IMR-90 (cell line): ENCODE measurements around the gene F13A1. TPM values are rescaled to one million over a fixed set of nuclear protein-coding genes. Genes with fewer than 3 reads are reported as not detected.

Source experiments
- ATAC-seq: fragments of 200-7000 bp; cut with Tn5 transposase; 2 replicates; pipeline ENCODE4 v1.9.1; 2020; ENCODE audit warnings: low read depth, mild to moderate bottlenecking, moderate library complexity
- BruUV-seq: library from RNA; stranded (reverse); fragments of 400-500 nt; replicated peaks from 2 replicates; lab custom pipeline; 2021; lab: Mats Ljungman, UMichigan
- CTCF ChIA-PET: fragments of 300-600 bp; formaldehyde crosslinking; extraction: SDS; loops from one replicate; lab custom pipeline; 2021; ENCODE audit warnings: antibody characterized with exemption; lab: Yijun Ruan, JAX
- POLR2A ChIA-PET: fragments of 300-600 bp; sonication (Branson Sonifier 250); formaldehyde crosslinking; loops from one replicate; lab custom pipeline; 2022; ENCODE audit warnings: antibody characterized with exemption; ENCODE audit not compliant: unreplicated experiment; lab: Charles Lee
- DNase-seq: peaks from one replicate; pipeline ENCODE4 v3.0.0; 2013
- H2AFZ ChIP-seq: replicated peaks from 2 replicates; pipeline ENCODE3; 2013; ENCODE audit warnings: low read length, mild to moderate bottlenecking; ENCODE audit not compliant: poor library complexity
- H2AK5ac ChIP-seq: 2 replicates; pipeline ENCODE4 v1.6.1; 2013; ENCODE audit warnings: low read depth, low read length, inconsistent platforms
- H2AK9ac ChIP-seq: replicated peaks from 2 replicates; pipeline ENCODE3; 2013; ENCODE audit warnings: mild to moderate bottlenecking, low read depth, low read length, moderate library complexity; ENCODE audit not compliant: poor library complexity
- H2BK120ac ChIP-seq: 2 replicates; pipeline ENCODE4 v1.6.1; 2013; ENCODE audit warnings: low read depth, low read length, inconsistent platforms
- H2BK15ac ChIP-seq: 3 replicates; pipeline ENCODE4 v1.6.1; 2013; ENCODE audit warnings: low read depth, low read length, inconsistent platforms
- H2BK20ac ChIP-seq: 2 replicates; pipeline ENCODE4 v1.6.1; 2013; ENCODE audit warnings: low read depth, mild to moderate bottlenecking, inconsistent platforms, low read length, moderate library complexity
- H2BK5ac ChIP-seq: 2 replicates; pipeline ENCODE4 v1.6.1; 2013; ENCODE audit warnings: mild to moderate bottlenecking, low read depth, low read length, inconsistent platforms; ENCODE audit not compliant: poor library complexity, severe bottlenecking
- H3K14ac ChIP-seq: replicated peaks from 2 replicates; pipeline ENCODE4 v1.6.1; 2013; ENCODE audit warnings: low read depth, low read length, inconsistent platforms
- H3K18ac ChIP-seq: 2 replicates; pipeline ENCODE4 v1.6.1; 2013; ENCODE audit warnings: low read depth, low read length, control low read depth
- H3K23ac ChIP-seq: 2 replicates; pipeline ENCODE4 v1.6.1; 2013; ENCODE audit warnings: low read depth, low read length, inconsistent platforms
- H3K27ac ChIP-seq: 2 replicates; pipeline ENCODE4 v1.5.1; 2013; ENCODE audit warnings: mild to moderate bottlenecking, control low read depth, low read length; ENCODE audit not compliant: insufficient read depth
- H3K27me3 ChIP-seq: 2 replicates; pipeline ENCODE4 v1.6.1; 2013; ENCODE audit warnings: low read length; ENCODE audit not compliant: control insufficient read depth, insufficient read depth
- H3K36me3 ChIP-seq: 2 replicates; pipeline ENCODE4 v1.6.1; 2013; ENCODE audit warnings: low read length, mixed read lengths; ENCODE audit not compliant: control insufficient read depth, insufficient read depth
- H3K4ac ChIP-seq: 2 replicates; pipeline ENCODE4 v1.6.1; 2013; ENCODE audit warnings: low read depth, low read length, inconsistent platforms
- H3K4me1 ChIP-seq: 2 replicates; pipeline ENCODE4 v1.6.1; 2013; ENCODE audit warnings: low read length, mixed read lengths; ENCODE audit not compliant: control insufficient read depth, insufficient read depth
- H3K4me2 ChIP-seq: 2 replicates; pipeline ENCODE4 v1.6.1; 2013; ENCODE audit warnings: low read depth, mild to moderate bottlenecking, control low read depth, low read length, moderate library complexity
- H3K4me3 ChIP-seq: 2 replicates; pipeline ENCODE4 v1.5.1; 2013; ENCODE audit warnings: low read depth, mild to moderate bottlenecking, control low read depth, low read length, moderate library complexity; ENCODE audit not compliant: insufficient read depth
- H3K56ac ChIP-seq: 2 replicates; pipeline ENCODE4 v1.6.1; 2013; ENCODE audit warnings: low read length, inconsistent platforms; ENCODE audit not compliant: insufficient read depth; ENCODE audit errors: extremely low read depth
- H3K79me1 ChIP-seq, 2 experiments: 2 replicates each; pipeline ENCODE4 v1.6.1; 2013; ENCODE audit warnings: low read length in 2 of 2, inconsistent platforms in 1 of 2, low read depth in 1 of 2
- H3K9ac ChIP-seq: 2 replicates; pipeline ENCODE4 v1.6.1; 2013; ENCODE audit warnings: low read depth, low read length, control low read depth
- H3K9me1 ChIP-seq: 2 replicates; pipeline ENCODE4 v1.6.1; 2013; ENCODE audit warnings: low read length, inconsistent platforms; ENCODE audit not compliant: insufficient read depth
- H3K9me3 ChIP-seq: 2 replicates; pipeline ENCODE4 v1.6.1; 2013; ENCODE audit warnings: low read length; ENCODE audit not compliant: control insufficient read depth, insufficient read depth
- H4K20me1 ChIP-seq: 2 replicates; pipeline ENCODE4 v1.6.1; 2013; ENCODE audit warnings: low read length, inconsistent platforms; ENCODE audit not compliant: insufficient read depth
- H4K5ac ChIP-seq: 2 replicates; pipeline ENCODE4 v1.6.1; 2013; ENCODE audit warnings: mild to moderate bottlenecking, low read depth, low read length, control low read depth
- H4K8ac ChIP-seq, 2 experiments: 2 replicates each; pipeline ENCODE4 v1.6.1; 2013; ENCODE audit warnings: low read depth in 2 of 2, low read length in 2 of 2, control low read depth in 1 of 2, inconsistent platforms in 1 of 2
- H4K91ac ChIP-seq: 2 replicates; pipeline ENCODE4 v1.6.1; 2013; ENCODE audit warnings: low read depth, low read length, inconsistent platforms; ENCODE audit not compliant: insufficient read depth
- CEBPB ChIP-seq: IDR thresholded peaks from 2 replicates; pipeline ENCODE4 v1.6.1; 2012; ENCODE audit warnings: low read depth, low read length, improper control_type of control experiment
- CHD1 ChIP-seq: IDR thresholded peaks from 2 replicates; pipeline ENCODE4 v1.6.1; 2012; ENCODE audit warnings: low read depth, low read length, improper control_type of control experiment
- CTCF ChIP-seq: conservative IDR thresholded peaks from 2 replicates; pipeline ENCODE4 v1.5.1; 2012; ENCODE audit warnings: mild to moderate bottlenecking, low read depth, low read length, improper control_type of control experiment
- FOS ChIP-seq: fragments of 150-350 bp; IDR thresholded peaks from 2 replicates; pipeline ENCODE4 v1.6.1; 2016; ENCODE audit warnings: low read depth, low read length
- MAFK ChIP-seq: IDR thresholded peaks from 2 replicates; pipeline ENCODE4 v1.6.1; 2012; ENCODE audit warnings: low read depth, low read length, improper control_type of control experiment
- MAZ ChIP-seq: IDR thresholded peaks from 2 replicates; pipeline ENCODE4 v1.6.1; 2012; ENCODE audit warnings: low read depth, mild to moderate bottlenecking, low read length, improper control_type of control experiment, moderate library complexity, borderline replicate concordance
- MXI1 ChIP-seq: IDR thresholded peaks from 2 replicates; pipeline ENCODE4 v1.6.1; 2012; ENCODE audit warnings: low read depth, mild to moderate bottlenecking, low read length, moderate library complexity, borderline replicate concordance
- NFE2L2 ChIP-seq: fragments of 150-350 bp; IDR thresholded peaks from 2 replicates; pipeline ENCODE4 v1.6.1; 2016; ENCODE audit warnings: low read depth, mild to moderate bottlenecking, low read length
- POLR2A ChIP-seq: IDR thresholded peaks from 2 replicates; pipeline ENCODE4 v1.6.1; 2012; ENCODE audit warnings: mild to moderate bottlenecking, low read depth, low read length
- RAD21 ChIP-seq: IDR thresholded peaks from 2 replicates; pipeline ENCODE4 v1.6.1; 2012; ENCODE audit warnings: low read length, improper control_type of control experiment
- RCOR1 ChIP-seq: IDR thresholded peaks from 2 replicates; pipeline ENCODE4 v1.6.1; 2012; ENCODE audit warnings: mild to moderate bottlenecking, low read length, improper control_type of control experiment; ENCODE audit not compliant: insufficient replicate concordance
- RFX5 ChIP-seq: IDR thresholded peaks from 2 replicates; pipeline ENCODE4 v1.8.0; 2012; ENCODE audit warnings: low read depth, mild to moderate bottlenecking, low read length, moderate library complexity
- SMC3 ChIP-seq: fragments of 150-350 bp; IDR thresholded peaks from 2 replicates; pipeline ENCODE4 v1.6.1; 2016; ENCODE audit warnings: low read depth, mild to moderate bottlenecking, antibody characterized with exemption, low read length, moderate library complexity
- WGBS, 2 experiments: methylation state at CpG; one replicate each; pipeline versions ENCODE4 v1.1.5 to v1.1.7; 2013; ENCODE audit warnings: missing lambda C conversion rate in 2 of 2; ENCODE audit not compliant: insufficient read length in 1 of 2; ENCODE audit errors: extremely low coverage in 2 of 2; 5-methylcytosine and 5-hydroxymethylcytosine counted together
- dilution Hi-C: fragments of 300-500 bp; cut with HindIII; formaldehyde crosslinking; loops from one replicate; pipeline ENCODE4 v1.14.3; 2018; ENCODE audit warnings: low sequenced_read_pairs; ENCODE audit not compliant: unreplicated experiment
- in situ Hi-C: fragments of 300-500 bp; cut with MboI; formaldehyde crosslinking; loops from 3 replicates; pipeline ENCODE4 v1.14.3; 2019; ENCODE audit warnings: low sequenced_read_pairs, inconsistent platforms, mixed read lengths
- intact Hi-C: fragments of 100-400 bp; cut with micrococcal nuclease; formaldehyde crosslinking; loops from 2 replicates; pipeline ENCODE4 v1.10.0; 2022
- polyA plus RNA-seq, 3 experiments: library from polyadenylated mRNA; depleted of rRNA; stranded (reverse); fragments of >200 nt; gene quantifications; 2 replicates each; pipeline ENCODE4 v1.2.3, GENCODE V29; 2012; ENCODE audit warnings: low replicate concordance in 1 of 3
- total RNA-seq: library from RNA; depleted of rRNA; stranded (reverse); fragments of >200 nt; gene quantifications from 2 replicates; pipeline ENCODE4 v1.2.3, GENCODE V29; 2012
- TF ChIP-seq, protein P1 (sequence below): fragments of 150-350 bp; IDR thresholded peaks from 2 replicates; pipeline ENCODE4 v1.6.1; 2017; ENCODE audit warnings: mild to moderate bottlenecking, antibody characterized with exemption, low read length, low read depth
- TF ChIP-seq, protein P2 (sequence below): fragments of 150-350 bp; IDR thresholded peaks from 2 replicates; pipeline ENCODE4 v1.6.1; 2016; ENCODE audit warnings: low read depth, mild to moderate bottlenecking, low read length, moderate library complexity, borderline replicate concordance

Gene F13A1
- total and polyA plus RNA-seq, 2 of the 4 experiments (the other 2 are of a cell fraction) = not detected

DNA sequence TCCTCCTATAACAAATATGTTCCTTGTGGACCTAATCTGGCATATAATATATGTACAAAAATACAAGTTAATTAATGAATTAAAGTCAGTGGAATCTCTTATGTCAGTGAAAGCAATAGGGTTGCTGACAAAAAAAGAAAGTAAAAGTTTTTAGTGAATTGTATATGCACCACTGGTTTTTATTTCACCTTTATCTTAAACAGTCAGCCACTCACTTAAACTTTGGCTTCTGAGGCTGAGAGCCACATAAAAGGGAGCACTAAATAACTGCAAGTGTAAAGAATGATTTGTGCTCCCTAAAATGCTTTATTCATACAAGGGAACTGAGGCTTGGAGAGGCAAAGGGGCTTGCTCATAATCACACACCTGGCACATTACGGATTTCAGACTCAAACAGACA is 9.9 kb upstream of the F13A1 start:
- WGBS, 2 experiments = no CpG with 5 or more reads among the region's 1 CpG
- CTCF ChIA-PET = no interaction called here

More for the DNA sequence above, 9.9 kb upstream of the F13A1 start:
- BruUV-seq = no TSS peak
- no peak overlapping the region for H3K56ac ChIP-seq
- H4K5ac ChIP-seq = no peak overlapping the region
- TF ChIP-seq CHD1 = no peak
- no peak for TF ChIP-seq CTCF
- no peak for TF ChIP-seq CEBPB
- TF ChIP-seq, protein P1, sequence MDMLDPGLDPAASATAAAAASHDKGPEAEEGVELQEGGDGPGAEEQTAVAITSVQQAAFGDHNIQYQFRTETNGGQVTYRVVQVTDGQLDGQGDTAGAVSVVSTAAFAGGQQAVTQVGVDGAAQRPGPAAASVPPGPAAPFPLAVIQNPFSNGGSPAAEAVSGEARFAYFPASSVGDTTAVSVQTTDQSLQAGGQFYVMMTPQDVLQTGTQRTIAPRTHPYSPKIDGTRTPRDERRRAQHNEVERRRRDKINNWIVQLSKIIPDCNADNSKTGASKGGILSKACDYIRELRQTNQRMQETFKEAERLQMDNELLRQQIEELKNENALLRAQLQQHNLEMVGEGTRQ = no peak
- TF ChIP-seq SMC3 = no peak
- no peak for TF ChIP-seq MAZ
- no peak for TF ChIP-seq RAD21
- TF ChIP-seq, protein P2, sequence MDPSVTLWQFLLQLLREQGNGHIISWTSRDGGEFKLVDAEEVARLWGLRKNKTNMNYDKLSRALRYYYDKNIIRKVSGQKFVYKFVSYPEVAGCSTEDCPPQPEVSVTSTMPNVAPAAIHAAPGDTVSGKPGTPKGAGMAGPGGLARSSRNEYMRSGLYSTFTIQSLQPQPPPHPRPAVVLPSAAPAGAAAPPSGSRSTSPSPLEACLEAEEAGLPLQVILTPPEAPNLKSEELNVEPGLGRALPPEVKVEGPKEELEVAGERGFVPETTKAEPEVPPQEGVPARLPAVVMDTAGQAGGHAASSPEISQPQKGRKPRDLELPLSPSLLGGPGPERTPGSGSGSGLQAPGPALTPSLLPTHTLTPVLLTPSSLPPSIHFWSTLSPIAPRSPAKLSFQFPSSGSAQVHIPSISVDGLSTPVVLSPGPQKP = no peak
- no peak for TF ChIP-seq RFX5
- TF ChIP-seq POLR2A = no peak
- TF ChIP-seq NFE2L2 = no peak
- no peak for TF ChIP-seq RCOR1
- no peak for TF ChIP-seq MAFK
- TF ChIP-seq FOS = no peak
- TF ChIP-seq MXI1 = no peak
- no peak for DNase-seq
- no peaks in the 10 kb centered on the region for H3K79me1 ChIP-seq
- no peak overlapping the region for H2BK20ac ChIP-seq
- H2BK15ac ChIP-seq = no peak overlapping the region
- no peak overlapping the region for H3K4ac ChIP-seq
- in situ Hi-C loops = no loop called here
- no peak overlapping the region for H2BK5ac ChIP-seq
- H3K4me1 ChIP-seq = no peaks in the 10 kb centered on the region
- no peak overlapping the region for H2AK5ac ChIP-seq
- no peaks in the 10 kb centered on the region for H4K20me1 ChIP-seq
- no peak overlapping the region for H2BK120ac ChIP-seq
- dilution Hi-C loops = no loop called here
- POLR2A ChIA-PET = no interaction called here
- no peak overlapping the region for H3K27ac ChIP-seq
- no peak overlapping the region for H3K4me2 ChIP-seq
- no peaks in the 10 kb centered on the region for H3K9me1 ChIP-seq
- H4K8ac ChIP-seq = no peak overlapping the region
- H3K23ac ChIP-seq = no peak overlapping the region
- H3K9me3 ChIP-seq = peaks cover 26% of the 10 kb centered on the region
- H3K36me3 ChIP-seq = no peaks in the 10 kb centered on the region
- H3K4me3 ChIP-seq = no peak overlapping the region
- no peak overlapping the region for H2AFZ ChIP-seq
- H3K9ac ChIP-seq = no peak overlapping the region
- intact Hi-C loops = no loop called here
- ATAC-seq = no peak
- H3K27me3 ChIP-seq = no peaks in the 10 kb centered on the region
- H3K14ac ChIP-seq = no peak overlapping the region
- no peak overlapping the region for H4K91ac ChIP-seq
- no peak overlapping the region for H3K18ac ChIP-seq
- no peak overlapping the region for H2AK9ac ChIP-seq
